ENCODE measurements around the gene HRH2.
"Not testable (repeated sequence)": the region's sequence is repeated elsewhere in the genome, so short reads cannot be mapped to it uniquely, and the experiment has no call there.

The HRH2 gene

GRCh38 chr5:175745210-175745609, 87.3 kb downstream of the HRH2 start:
- DNase-seq, result no peak

- DNase-seq, result no peak
These were observed 89.0 kb downstream of the HRH2 start for GRCh38 chr5:175746851-175747250.

DNA sequence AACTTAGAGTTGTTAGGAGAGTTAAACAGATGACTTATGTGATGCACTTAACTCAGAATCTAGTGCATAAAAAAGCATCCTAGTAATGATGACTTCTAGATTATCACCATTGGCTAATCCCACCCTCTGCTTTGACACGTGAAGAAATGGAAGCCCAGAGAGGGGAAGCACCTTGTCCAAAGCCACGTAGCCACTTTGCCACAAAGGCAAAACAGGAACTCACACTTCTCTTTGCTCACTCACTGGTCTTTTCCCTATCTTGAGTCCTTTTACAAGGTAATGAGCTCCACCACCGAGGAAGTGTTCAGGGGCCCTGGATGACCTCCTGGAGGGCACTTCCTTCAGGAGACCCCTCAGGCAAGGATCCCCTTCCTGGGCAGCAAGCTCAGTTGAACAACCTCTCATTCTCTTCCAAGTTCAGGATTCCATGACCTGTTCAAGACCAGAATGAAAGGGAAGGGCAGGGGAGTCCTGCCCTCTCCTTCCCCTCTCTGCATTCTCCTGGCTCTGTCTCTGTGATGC, 89.7 kb downstream of the HRH2 start:
- DNase-seq, result no peak

DNA sequence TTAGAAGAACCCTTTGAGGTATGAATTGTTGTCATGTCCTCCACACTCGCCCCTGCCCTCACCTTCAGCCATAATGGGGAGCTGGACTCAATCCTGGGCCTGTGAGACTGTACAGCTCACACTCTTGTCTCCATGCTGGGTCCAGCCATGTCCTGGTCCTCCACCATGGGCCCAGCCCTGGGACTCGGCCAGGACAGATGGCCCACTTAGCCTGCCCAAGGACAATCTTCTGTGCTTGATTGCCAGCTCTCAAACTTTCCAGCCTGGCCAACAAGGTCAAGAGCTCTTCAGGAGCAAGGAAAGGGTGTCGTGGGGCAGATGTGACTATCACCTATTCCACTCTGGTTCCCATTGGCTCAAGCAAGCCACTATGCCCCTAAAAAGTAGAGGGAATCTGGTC, 90.8 kb downstream of the HRH2 start:
- DNase-seq, result no peak

- no peak for DNase-seq
These were observed 91.7 kb downstream of the HRH2 start for GRCh38 chr5:175749591-175749990.

- DNase-seq, result no peak
These were observed 92.7 kb downstream of the HRH2 start for GRCh38 chr5:175750511-175750931.

GRCh38 chr5:175751369-175751768, 93.5 kb downstream of the HRH2 start:
- DNase-seq, result no peak

- DNase-seq, result no peak
These were observed 95.1 kb downstream of the HRH2 start for GRCh38 chr5:175752826-175753535.

- no peak for DNase-seq
These were observed 95.9 kb downstream of the HRH2 start for GRCh38 chr5:175753536-175754402.

DNA sequence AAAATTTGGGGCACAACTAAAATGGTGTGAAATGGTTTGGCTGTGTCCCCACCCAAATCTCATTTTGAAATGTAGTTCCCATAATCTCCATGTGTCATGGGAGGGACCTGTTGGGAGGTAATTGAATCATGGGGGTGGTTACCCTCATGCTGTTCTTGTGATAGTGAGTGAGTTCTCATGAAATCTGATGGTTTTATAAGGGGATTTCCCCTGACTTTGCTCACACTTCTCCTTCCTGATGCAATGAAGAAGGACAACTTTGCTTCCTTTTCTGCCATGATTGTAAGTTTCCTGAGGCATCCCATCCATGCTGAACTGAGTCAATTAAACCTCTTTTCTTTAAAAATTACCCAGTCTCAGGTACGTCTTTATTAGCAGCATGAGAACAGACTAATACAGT, 102.1 kb downstream of the HRH2 start:
- not testable (repeated sequence) for DNase-seq

All from activated CD4-positive, alpha-beta T cell treated with anti-CD3 and anti-CD28 coated beads, Interleukin-2, amount 50 U/mL, for 48 hours (primary cell).